HG03135 (cell line): ENCODE measurements around the gene ENKUR.

Source experiments
- ATAC-seq: cut with Tn5 transposase; IDR thresholded peaks from one replicate; pipeline ENCODE4 v1.9.1; 2021; ENCODE audit warnings: mild to moderate bottlenecking, moderate library complexity; ENCODE audit not compliant: unreplicated experiment

The ENKUR gene

DNA sequence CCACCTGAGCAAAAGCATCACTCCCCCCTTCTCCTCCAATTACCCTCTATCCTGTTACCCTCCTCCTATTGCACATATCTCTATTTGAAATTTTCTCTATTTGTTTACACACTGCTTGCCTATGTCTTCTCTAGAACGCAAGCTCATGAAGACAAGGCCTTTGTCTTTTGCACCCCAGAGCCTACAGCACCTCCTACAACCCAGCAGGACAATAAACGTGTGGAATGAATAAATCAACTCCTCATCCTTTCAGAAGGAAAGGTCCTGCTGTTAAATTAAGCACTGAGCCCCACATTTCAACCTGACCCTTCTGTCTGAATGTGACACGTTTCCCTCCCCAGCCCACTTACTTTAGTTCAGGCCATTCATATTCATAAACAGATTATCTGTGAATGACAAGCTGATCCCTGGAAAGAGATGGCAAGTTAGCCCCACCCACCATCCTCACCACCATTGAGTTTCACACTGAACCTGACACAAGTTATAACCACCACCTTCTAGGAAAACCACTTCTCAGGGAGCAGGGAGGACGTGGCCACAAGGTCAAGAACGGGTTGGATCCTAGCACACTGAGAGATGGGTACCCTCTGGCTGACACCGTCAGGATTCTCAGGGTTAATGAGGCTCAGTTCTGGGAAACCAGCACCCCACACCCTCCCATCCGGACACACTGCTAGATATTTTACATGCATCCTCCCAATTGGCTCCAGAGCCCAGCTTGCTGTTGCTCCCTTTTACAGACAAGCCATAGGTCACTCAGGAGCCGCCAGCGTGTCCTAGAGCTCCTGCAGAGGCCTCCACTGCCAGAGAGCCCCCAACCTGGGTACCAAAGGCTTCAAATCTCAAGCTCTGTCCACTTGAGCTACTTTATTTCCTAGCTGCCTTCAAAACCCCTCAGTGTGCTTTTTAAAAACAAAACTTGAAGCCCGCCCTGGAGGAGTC lies 64.5 kb downstream of the ENKUR start:
- peak; percentile 19 for ATAC-seq

DNA sequence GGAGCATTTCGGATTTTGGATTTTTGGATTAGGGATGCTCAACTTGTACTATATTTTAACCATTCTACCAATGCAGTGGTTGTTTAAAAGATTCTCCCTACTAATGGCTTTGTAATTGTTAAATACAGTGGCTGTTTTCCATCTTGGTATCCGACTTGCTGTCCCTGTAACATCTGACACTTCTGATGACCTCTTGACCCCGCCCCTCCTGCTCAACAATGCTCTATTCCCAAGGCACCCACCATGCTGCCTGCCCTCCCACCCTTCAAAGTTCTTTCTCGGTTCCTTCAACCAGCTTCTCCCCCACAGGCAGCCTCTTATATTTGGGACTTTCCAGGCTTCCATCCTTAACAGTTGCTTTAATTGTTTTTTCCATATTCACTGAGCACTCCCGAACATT lies 65.5 kb downstream of the ENKUR start:
- no peak for ATAC-seq

DNA sequence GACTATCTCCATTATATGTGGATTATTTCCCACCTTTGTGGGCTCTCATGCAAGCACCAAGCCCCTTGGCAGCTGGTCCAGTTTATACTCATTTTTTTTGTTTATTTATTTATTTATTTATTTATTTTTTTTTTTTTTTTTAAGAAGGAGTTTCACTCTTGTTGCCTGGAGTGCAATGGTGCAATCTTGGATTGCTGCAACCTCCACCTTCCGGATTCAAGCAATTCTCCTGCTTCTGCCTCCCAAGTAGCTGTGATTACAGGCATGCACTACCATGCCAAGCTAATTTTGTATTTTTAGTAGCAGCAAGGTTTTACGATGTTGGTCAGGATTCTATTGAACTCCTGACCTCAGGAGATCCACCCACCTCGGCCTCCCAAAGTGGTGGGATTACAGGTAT lies 66.3 kb downstream of the ENKUR start:
- ATAC-seq = no peak

DNA sequence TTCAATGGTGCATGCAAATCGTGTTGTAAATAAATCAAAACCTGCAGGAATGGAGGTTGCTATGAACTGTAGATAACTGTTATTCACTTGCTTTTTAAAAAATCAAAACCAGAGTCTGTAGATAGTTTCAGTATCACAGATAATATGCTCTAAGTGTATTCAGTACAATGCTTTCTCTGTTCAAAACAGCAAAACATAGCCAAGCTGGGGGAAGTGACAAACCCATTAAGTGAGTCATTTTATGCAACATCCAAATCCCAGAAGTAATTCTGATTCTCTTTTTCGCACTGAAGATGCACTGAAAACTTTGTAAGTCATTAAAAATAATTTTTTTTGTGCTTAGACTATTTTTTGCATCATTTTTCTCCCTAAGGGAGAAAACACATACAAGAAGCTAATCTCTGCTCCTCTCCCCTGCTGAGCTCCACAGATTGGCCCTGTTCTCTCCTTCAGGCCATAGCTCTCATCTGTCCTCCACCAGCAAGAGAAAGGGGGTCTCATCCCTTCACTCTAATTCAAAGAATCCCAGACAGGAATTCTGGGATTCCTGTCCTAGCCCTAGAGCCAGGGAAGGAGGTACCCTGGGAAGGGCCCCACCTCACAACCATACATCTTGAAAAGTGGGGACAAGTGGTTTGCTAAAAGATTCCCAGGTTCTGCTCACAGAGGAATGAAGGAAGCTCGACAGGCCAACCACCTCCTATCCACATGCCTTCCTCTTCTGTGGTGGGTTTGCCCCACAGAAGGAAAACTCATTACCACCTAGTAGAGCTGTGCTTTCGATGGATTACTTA lies 68.5 kb downstream of the ENKUR start:
- peak; percentile 51 for ATAC-seq

DNA sequence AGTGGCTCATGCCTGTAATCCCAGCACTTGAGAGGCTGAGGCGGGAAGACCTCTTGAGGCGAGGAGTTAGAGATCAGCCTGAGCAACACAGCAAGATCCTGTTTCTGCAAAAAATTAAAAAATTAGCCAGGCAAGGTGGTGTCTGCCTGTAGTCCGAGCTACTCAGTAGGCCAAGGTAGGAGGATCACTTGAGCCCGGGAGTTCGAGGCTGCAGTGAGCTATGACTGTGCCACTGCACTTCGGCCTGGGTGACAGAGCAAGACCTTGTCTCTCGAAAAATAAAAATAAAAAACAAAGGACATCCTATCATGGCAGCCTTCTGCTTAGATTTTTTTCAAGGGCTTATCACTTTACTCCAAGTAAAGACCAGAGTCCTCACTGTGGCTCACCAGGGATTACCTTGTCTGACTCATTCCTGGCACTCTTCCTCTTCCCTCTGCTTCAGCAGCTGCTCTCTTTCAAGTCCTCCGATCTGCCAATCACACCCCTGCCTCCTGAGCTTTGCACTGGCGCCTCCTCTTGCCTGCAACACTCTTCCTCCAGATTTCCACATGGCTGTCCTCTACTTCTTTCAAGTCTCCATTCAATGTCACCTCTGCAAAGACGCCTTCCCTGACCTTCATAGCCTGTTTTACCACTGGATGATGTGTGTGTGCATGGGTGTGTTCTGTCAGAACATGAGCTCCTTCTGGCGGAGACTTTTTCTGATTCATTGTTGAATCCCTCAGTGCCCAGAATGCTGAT lies 71.3 kb downstream of the ENKUR start:
- no peak for ATAC-seq

DNA sequence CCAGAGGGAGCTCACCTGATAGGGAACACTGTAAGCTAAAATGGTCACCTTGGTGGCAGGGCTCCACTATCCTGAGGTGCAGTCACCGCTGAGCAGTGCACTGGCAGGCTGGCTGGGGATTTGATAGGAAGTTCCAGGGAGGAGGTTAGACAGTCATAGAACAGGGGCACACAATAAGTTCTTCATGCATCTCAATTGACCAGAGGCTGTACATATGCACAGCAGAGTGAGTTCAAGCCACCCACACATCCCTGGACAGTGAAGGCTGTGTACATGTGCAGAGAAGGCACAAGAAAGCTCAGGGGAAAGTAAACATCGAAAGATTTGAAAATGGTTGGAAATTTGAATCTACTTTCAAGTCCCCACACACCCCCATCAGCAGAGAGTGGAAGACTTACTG lies 77.4 kb downstream of the ENKUR start:
- no peak for ATAC-seq

DNA sequence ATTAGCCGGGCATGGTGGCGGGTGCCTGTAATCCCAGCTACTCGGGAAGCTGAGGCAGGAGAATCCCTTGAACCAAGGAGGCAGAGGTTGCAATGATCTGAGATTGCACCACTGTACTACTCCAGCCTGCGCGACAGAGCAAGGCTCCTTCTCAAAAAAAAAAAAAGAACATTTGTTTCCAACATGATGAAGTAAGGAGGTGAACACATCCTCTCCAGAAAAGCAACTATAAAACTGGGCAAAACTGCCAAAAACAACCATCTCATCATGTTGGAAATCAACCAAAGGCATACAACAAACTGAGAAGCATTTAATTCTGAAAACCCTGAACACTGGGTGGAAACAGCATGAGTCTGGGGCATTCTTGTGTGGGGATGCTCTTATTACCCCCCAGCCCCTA lies 77.9 kb downstream of the ENKUR start:
- no peak for ATAC-seq

DNA sequence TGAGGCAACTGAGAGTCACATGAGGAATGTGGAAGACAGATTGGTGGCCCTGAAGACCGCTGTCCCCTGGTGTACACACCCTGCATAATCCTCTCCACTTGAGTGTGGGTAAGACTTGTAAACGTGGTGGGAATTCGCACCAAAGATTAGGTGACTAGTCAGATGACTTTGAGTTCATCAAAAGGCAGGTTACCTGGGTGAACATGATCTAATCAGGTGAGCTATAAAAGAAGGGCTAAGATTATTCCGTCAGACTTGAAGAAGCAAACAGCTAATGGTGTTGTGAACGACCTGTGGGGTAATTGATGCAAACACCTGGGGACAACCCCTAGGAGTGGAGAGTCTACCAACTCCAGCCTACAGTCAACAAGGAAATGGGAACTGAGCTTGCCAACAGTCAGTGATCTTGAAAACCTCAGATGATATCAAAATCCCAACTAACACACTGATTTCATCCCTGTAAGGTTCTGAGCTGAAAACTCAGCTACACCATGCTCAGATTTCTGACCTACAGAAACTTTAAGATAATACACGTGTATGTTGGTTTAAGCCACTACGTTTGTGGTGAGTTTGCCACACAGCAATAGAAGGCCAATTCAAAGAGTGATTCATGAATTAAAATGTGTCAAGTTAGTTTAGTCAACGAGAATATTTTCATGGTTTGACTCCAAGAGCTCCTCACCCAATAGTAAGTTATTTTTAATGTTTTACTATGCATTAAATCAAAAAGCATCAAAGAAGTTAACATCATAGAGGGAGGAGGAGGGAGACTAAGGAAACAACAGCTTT lies 80.3 kb downstream of the ENKUR start:
- ATAC-seq = no peak
